Ishikawa (cell line): ENCODE measurements around the gene LCN1.

Experiments
- EP300 ChIP-seq: IDR thresholded peaks from 2 replicates; pipeline ENCODE4 v1.6.1; 2012; ENCODE audit warnings: borderline replicate concordance
- YY1 ChIP-seq: IDR thresholded peaks from 2 replicates; pipeline ENCODE4 v1.6.1; 2012; ENCODE audit warnings: low read depth
- TF ChIP-seq, protein P1 (sequence below): IDR thresholded peaks from 2 replicates; pipeline ENCODE4 v1.6.1; 2012; ENCODE audit warnings: low read depth, mild to moderate bottlenecking

DNA sequence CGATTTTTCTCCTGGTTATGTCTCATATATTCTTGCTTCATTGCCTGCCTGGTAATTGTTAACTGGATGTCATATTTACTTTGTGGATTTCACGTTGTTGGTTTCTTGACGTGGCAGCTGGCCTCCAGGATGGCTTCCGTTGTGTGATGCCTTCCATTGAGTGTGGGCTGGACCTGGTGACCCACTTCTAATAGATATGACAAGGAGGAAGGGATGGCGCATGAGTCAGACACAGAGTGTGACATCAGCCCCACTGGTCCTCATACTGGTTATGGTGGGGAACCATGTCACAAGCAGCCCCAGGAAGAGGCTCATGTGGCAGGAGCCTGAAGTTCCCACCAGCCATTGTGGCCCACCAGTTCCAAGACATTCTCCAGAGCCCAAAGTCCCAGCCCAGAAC lies 34.0 kb downstream of the LCN1 start:
- TF ChIP-seq YY1, result no peak
- TF ChIP-seq, protein P1, sequence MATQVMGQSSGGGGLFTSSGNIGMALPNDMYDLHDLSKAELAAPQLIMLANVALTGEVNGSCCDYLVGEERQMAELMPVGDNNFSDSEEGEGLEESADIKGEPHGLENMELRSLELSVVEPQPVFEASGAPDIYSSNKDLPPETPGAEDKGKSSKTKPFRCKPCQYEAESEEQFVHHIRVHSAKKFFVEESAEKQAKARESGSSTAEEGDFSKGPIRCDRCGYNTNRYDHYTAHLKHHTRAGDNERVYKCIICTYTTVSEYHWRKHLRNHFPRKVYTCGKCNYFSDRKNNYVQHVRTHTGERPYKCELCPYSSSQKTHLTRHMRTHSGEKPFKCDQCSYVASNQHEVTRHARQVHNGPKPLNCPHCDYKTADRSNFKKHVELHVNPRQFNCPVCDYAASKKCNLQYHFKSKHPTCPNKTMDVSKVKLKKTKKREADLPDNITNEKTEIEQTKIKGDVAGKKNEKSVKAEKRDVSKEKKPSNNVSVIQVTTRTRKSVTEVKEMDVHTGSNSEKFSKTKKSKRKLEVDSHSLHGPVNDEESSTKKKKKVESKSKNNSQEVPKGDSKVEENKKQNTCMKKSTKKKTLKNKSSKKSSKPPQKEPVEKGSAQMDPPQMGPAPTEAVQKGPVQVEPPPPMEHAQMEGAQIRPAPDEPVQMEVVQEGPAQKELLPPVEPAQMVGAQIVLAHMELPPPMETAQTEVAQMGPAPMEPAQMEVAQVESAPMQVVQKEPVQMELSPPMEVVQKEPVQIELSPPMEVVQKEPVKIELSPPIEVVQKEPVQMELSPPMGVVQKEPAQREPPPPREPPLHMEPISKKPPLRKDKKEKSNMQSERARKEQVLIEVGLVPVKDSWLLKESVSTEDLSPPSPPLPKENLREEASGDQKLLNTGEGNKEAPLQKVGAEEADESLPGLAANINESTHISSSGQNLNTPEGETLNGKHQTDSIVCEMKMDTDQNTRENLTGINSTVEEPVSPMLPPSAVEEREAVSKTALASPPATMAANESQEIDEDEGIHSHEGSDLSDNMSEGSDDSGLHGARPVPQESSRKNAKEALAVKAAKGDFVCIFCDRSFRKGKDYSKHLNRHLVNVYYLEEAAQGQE, result no peak
- no peak for TF ChIP-seq EP300
